GM19463 (cell line): Measurements from ENCODE around the gene FAM25C.
"Not testable (repeated sequence)": the region's sequence is repeated elsewhere in the genome, so short reads cannot be mapped to it uniquely, and the experiment has no call there.

ENCODE experiments used
- ATAC-seq: cut with Tn5 transposase; IDR thresholded peaks from one replicate; pipeline ENCODE4 v1.9.1; 2021; ENCODE audit warnings: mild to moderate bottlenecking, moderate library complexity; ENCODE audit not compliant: unreplicated experiment

FAM25C gene

GRCh38 chr10:47959677-47960076 is 39.9 kb downstream of the FAM25C start:
- ATAC-seq: not testable (repeated sequence)

GRCh38 chr10:47957158-47957557 is 42.4 kb downstream of the FAM25C start:
- not testable (repeated sequence) for ATAC-seq

DNA sequence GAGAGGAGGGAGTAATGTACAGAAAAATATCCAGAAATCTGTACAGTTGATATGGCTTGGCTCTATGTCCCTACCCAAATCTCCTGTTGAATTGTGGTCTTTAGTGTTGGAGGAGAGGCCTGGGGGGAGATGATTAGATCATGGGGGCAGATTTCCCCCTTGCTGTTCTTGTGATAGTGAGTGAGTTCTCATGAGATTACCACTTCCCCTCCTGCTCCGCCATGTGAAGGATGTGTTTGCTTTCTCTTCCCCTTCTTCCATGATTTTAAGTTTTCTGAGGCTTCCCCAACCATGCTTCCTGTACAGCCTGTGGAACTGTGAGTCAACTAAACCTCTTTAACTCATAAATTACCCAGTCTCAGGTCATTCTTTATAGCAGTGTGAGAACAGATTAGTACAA is 52.2 kb downstream of the FAM25C start:
- not testable (repeated sequence) for ATAC-seq
